ENCODE measurements around the gene CPEB2.

Gene CPEB2

GRCh38 chr4:15117270-15117946, 115.1 kb downstream of the CPEB2 start:
- no peak for DNase-seq (ENCODE audit: low read depth, low spot score)

GRCh38 chr4:15118292-15118691, 116.0 kb downstream of the CPEB2 start:
- DNase-seq (ENCODE audit: low read depth, low spot score) = no peak

All from activated naive CD8-positive, alpha-beta T cell treated with anti-CD3 and anti-CD28 coated beads, Interleukin-2, amount 50 U/mL, for 16 hours (primary cell).